GM19025 (cell line): Measurements from ENCODE around the gene PDE2A.
A peak's percentile ranks its signal among the peaks of the same experiment; 100 is the strongest.

Experiments used
- ATAC-seq: cut with Tn5 transposase; IDR thresholded peaks from one replicate; pipeline ENCODE4 v1.9.1; 2021; ENCODE audit warnings: mild to moderate bottlenecking, low read depth, moderate library complexity; ENCODE audit not compliant: unreplicated experiment

The PDE2A gene

DNA sequence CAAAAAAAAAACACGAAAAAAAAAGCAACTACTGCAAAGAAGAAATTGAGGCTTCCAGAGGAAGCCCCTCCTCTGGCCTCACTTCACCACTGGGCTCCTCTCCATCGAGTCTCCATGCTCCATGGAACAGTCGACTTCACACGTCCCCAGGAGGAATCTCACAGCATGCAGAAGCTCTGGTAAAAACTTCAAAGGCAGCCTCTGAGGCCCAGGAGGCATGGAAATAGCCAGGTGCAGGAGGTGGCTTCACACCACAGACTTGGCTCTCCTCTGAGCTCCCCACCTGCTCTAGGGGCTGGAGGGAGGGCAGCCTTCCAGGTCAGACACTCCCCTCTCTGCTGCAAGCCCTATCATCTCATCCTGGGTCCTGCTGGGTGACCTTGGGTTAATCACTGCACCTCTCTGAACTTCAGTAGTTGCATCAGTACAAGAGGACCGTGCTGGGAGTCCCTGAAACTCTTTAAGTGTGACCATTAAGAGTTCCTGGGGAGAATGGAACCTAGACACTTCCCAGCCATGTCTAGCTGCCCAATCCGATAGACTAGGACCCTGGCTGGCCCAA is 8.2 kb downstream of the PDE2A start:
- ATAC-seq, result no peak

DNA sequence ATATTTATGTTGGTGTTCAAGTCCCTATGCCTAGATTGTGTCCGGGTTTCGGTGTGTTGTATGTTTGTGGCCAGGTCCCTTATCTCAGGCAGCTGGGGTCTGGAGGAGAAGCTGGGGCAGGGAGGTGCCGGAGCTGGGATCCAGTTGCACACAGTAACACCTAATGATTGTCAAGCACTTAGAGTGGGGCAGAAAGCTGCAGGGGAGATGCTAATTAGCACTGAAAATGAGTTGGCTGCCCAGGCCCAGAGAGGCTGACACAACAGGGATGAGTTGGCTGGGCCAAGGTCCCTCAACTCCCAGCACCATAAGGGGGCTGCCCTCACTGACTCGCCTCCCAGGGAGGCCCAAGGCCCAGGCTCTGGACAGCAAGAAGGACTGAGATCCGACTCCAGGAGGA is 12.2 kb downstream of the PDE2A start:
- no peak for ATAC-seq

DNA sequence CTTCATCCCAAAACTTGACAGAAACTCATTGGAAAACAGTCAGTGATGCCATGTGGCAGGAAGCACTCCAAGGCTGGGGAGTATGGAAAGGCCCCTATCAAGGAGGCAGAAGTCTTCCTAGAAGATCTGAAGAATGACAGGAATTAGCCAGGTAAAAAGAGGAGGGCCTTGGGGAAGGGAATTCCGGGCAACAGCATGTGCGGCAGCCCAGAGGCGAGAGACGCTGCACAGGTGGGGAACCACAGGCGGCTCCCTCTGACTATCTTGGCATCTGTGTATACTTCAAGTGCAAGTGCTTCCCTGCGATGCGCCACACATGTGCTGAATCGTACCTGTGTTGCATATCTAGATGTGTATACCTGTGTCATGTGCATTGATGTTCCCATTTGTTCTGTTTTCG is 12.7 kb downstream of the PDE2A start:
- no peak for ATAC-seq

- ATAC-seq, result no peak
These were observed 15.1 kb downstream of the PDE2A start for GRCh38 chr11:72658989-72659640.

DNA sequence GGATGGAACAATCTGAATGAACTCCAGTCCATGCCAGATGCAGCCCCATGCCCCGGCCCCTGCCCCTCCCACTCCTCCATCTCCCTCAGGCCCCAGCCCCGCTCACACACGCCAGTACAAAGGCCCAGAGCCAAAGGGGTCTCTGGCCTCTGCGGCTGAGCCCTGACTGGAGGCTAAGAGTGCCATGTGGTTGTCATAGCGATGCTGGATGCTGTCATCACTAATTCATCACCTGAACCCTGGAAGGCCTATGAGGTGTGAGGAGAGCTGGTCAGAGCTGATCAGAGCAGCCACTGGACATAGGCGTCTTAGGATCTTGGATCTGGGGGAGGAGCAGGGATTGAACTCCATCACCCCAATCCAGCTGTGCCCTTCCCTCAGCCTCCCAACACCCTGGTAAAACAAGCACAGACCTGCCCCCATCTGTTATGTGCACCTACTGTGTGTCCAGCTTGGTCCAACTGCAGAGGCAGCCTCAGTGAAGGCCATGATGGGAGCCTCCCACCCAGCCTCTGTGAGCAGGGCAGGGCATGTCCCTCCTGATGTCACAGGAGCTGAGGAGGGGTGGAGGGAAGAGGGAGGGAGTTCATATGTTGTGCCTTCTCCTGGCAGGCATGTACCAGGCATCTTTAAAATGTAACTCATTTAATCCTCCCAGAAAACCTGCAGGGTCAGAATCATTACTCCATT is 16.7 kb downstream of the PDE2A start:
- no peak for ATAC-seq

DNA sequence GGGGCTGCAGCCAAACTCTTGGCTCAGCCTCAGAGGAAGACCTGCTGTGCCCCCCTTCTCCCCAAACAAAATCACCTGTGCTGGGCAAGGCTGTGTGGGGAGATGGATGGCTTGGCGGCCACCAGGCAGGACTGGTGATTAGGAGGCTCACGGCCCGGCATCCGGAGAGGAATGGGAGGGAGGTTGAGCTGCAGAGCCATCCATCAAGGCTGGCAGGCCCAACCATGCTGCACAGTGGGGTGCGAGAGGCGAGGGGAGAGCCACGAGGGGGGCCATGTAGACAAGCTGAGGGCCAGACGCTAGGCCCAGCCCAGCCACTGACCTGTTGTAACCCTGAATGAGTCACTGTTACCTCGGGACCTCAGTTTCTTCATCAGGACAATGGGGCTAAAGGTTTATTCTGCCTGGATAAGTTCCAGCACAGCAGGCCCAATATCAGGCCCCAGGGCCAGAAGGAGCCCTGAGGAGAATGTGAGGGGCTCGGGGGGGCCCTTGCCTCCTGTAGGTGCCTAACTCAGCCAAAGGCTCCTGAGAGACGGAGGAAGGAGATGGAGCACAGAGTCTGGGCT is 18.2 kb downstream of the PDE2A start:
- ATAC-seq, result no peak

DNA sequence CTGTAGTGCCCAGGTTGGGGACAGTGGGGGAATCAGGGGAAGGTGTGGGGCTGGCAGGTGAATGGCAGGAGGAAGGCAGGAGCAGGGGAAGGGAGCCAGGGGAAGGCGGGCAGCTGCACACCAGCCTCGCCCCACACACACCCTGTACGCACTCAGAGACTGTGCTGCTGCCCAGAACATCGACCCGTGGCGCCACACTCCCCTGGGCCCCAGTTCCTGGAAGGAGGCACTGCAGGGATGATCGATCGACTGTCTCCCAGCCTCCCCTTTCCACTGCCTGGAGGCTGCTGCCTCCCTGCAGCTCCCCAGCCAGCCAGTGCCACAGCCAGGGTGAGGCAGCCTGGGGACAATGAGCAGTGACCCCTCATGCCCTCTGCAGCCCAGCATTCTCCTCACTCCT is 19.2 kb downstream of the PDE2A start:
- no peak for ATAC-seq

DNA sequence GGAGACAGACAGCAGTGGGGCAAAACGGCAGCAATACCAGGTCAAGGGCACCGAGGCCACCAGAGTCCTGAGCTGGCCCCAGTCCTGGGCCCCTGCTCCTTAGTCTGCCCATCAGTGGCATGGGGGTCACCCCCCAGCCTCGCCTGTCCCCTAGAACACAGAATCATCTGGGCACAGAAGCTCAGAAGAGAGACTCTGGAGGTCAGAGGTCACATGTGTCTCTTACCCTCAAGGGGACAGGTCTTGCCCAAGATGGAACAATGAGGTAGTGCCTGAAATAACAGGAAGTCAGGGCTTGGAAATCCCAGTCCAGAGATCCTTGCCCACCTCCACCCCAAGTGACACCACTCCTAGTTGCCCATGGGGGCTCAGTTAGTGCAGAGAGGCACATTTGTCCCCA is 20.6 kb downstream of the PDE2A start:
- no peak for ATAC-seq

GRCh38 chr11:72652873-72653630 is 21.2 kb downstream of the PDE2A start:
- no peak for ATAC-seq

GRCh38 chr11:72652133-72652532 is 22.1 kb downstream of the PDE2A start:
- ATAC-seq, result no peak

DNA sequence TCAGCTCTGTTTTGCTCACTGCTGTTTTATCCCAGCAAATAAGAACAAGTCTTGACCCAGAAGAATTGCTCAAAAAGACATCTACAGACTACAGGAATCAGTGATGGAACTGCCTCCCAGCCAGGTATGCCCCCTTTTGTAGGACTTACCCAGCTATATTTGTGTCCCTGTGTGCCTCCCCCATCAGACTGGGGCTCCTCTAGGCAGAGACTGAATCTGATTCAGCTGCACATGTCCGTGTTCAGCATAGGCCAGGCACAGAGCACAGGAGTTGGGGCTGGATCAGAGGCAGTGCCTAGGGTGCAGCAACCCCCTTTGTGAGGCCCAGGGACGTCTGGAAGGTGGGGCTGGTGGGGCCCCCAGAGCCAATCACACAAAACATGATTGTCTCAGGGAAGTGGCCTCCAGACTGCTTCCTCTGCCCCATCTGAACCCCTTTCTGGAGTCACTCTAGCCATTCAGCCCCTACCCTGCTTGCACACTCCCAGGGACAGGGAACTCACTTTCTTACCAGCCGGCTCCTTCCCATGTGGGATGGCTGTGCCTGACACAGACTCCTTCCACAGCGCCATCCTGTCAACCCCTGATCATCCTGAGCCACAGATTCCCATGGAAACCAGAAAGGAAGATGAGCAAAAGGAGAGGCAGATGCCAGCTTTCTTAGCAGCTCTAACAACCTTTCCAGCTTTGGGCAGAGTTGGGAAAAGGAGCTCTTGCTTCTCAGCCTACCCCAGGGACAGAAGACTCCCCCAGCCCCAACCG is 24.8 kb downstream of the PDE2A start:
- no peak for ATAC-seq

GRCh38 chr11:72648384-72649136 is 25.7 kb downstream of the PDE2A start:
- ATAC-seq, result no peak

DNA sequence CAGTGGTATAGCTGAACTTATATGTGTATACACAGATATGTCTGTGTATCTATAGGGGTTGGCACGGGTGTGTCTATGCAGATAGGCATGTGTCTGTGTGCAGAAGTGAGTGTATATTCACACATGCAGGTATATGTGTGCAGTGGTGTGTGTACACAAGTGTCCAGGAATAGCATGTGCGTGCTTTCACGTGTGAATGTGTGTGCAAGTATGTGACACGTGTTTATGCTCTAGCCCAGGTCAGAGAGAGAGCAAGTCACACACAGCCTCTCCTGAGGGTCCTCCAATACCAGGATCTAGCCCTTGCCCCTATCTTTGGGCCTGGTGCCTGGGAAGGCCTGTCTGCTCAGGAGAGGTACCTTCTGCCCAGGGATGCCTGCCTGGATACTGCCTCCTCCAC is 26.3 kb downstream of the PDE2A start:
- ATAC-seq, result no peak

GRCh38 chr11:72646472-72646871 is 27.8 kb downstream of the PDE2A start:
- no peak for ATAC-seq

DNA sequence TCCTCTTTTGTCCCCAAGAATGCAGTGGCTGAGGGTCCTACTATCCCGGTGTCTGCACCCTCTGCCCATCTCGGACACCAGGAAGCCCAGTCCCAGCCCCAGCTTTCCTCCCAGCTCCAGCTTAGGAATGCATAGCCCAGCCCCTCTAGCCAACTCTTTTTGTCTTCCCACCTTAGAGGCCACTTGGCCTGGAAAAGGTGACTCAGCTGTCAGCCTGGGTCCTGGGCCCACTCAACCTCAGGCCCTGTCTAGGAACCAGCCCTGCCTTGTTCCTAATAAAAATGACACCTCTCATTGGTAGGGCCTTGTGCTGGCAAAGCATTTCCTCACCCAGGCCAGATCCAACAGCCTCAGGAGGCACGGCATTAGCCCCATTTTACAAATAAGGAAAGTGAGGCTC is 28.2 kb downstream of the PDE2A start:
- no peak for ATAC-seq

DNA sequence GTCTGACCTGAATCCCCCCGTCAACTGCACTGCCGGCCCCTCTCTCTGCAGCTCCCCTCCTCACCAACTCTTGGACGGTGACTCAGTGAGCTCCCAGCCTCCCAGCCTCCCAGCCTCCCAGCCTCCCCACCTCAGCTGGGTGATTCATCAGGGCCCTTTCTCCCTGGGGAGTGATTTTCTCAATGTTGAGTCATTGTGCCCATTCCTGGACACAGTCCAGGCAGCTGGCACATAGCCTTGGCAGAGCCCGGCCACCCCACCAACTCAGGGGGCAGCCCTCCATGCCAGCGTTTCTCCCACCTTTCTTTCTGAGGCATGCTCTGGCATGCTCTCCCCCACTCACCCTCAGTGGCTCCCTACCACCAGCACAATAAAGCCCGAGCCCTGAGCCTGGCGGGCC is 30.7 kb downstream of the PDE2A start:
- no peak for ATAC-seq

DNA sequence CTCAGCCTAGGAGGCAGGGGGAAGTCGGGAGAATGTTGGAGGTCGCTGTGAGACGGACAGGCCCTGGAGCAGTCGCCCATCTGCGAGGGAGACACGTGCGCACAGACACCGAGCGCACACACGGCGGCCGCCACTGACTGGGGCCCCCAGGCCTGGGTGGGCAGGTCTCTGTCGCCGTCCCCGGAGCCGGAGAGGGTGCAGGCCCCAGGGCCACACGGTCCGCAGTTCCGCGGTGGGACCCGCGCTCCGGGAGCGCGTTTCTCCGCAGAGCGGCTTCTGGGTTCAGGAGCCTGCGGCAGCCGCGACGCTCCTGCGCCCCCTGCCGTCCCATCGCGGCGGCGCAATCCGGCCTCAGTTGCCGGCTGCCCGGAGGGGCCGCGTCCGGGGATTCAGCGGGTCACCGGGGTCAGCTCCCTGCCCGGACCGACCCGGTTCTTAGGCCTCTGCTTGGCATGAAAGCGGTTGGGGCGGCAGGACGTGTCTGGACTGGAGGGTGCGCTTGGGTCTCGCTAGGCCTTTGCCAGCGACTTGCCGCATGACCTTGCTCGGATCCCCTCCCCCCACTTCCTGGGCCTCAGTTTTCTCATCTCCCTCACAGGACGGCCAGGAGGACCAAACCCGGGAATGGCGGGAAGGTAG is 31.2 kb downstream of the PDE2A start:
- peak; percentile 67 for ATAC-seq

- ATAC-seq, result no peak
These were observed 32.0 kb downstream of the PDE2A start for GRCh38 chr11:72642043-72642883.
